Calu3 (cell line): Measurements from ENCODE around the gene FYN. TPM values are rescaled to one million over a fixed set of nuclear protein-coding genes. Genes with fewer than 3 reads are reported as not detected.

Experiments
- BruUV-seq: library from RNA; stranded (reverse); fragments of 400-500 nt; replicated peaks from 2 replicates; lab custom pipeline; 2021; lab: Mats Ljungman, UMichigan
- CTCF ChIA-PET: fragments of 300-600 bp; sonication (Branson Sonifier 250); formaldehyde crosslinking; loops from one replicate; lab custom pipeline; 2022; ENCODE audit warnings: antibody characterized with exemption; lab: Charles Lee
- DNase-seq: peaks from one replicate; pipeline ENCODE4 v3.0.0; 2022
- H3K27ac Mint-ChIP-seq: one replicate; pipeline ENCODE4 v1.8.0; 2022; ENCODE audit warnings: mixed read lengths; ENCODE audit not compliant: unreplicated experiment
- H3K27me3 Mint-ChIP-seq: one replicate; pipeline ENCODE4 v1.8.0; 2022; ENCODE audit warnings: mixed read lengths; ENCODE audit not compliant: unreplicated experiment
- H3K36me3 Mint-ChIP-seq: one replicate; pipeline ENCODE4 v1.8.0; 2022; ENCODE audit warnings: mild to moderate bottlenecking, moderate library complexity, mixed read lengths; ENCODE audit not compliant: insufficient read depth, unreplicated experiment
- H3K4me1 Mint-ChIP-seq: one replicate; pipeline ENCODE4 v1.8.0; 2022; ENCODE audit warnings: mild to moderate bottlenecking, low read depth, mixed read lengths; ENCODE audit not compliant: unreplicated experiment
- H3K4me3 Mint-ChIP-seq: one replicate; pipeline ENCODE4 v1.8.0; 2022; ENCODE audit warnings: mild to moderate bottlenecking, low read depth, moderate library complexity, mixed read lengths; ENCODE audit not compliant: unreplicated experiment
- H3K9me3 Mint-ChIP-seq: one replicate; pipeline ENCODE4 v1.8.0; 2022; ENCODE audit warnings: low read depth, mixed read lengths; ENCODE audit not compliant: unreplicated experiment
- intact Hi-C: fragments of 100-400 bp; cut with micrococcal nuclease; formaldehyde crosslinking; loops from one replicate; pipeline ENCODE4 v1.10.0; 2022; ENCODE audit not compliant: unreplicated experiment
- total RNA-seq: library from RNA; stranded (reverse); gene quantifications from 2 replicates; pipeline ENCODE4 v1.2.3, GENCODE V29; 2022
- TF ChIP-seq, protein P1 (sequence below): fragments of 200-600 bp; IDR thresholded peaks from one replicate; pipeline ENCODE4 v1.8.0; 2022; ENCODE audit warnings: antibody characterized with exemption; ENCODE audit not compliant: unreplicated experiment

FYN gene
- total RNA-seq, 1 experiment from 2014 or later: 61.0 TPM

DNA sequence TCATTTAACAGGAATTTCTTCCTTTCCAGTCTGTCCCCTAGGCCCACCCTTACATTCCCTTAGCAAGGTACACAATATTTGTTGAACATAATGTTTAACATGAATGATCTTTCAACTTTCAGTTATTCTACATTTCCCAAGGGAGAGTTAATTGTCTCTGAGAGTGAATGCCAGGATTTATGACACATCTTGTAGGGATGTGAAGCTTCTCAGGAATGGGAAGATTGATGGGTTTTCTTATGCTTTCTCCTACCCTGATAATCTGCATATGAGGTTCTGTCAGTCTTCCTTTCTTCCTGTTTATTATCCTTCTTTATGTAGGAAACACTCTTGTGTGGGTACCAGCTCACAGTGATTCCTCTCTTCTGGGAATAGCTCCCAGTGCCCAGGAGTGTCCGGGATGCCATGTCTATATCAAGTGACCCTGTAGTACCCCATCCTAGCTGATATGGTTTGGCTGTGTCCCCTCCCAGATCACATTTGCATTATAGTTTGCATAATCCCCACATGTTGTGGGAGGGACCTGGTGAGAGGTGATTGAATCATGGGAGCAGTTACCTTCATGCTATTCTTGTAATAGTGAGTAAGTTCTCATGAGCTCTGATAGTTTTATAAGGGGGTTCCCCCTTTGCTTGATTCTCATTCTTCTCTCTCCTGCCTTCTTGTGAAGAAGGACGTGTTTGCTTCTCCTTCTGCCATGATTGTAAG lies 7.1 kb upstream of the FYN start:
- H3K36me3 Mint-ChIP-seq: no peaks in the 10 kb centered on the region
- CTCF ChIA-PET: no interaction called here
- peaks cover 6% of the 10 kb centered on the region for H3K9me3 Mint-ChIP-seq
- H3K27me3 Mint-ChIP-seq: no peaks in the 10 kb centered on the region
- intact Hi-C loops: no loop called here
- DNase-seq: no peak
- no peaks in the 10 kb centered on the region for H3K4me1 Mint-ChIP-seq
- no peak overlapping the region for H3K27ac Mint-ChIP-seq
- TF ChIP-seq, protein P1, sequence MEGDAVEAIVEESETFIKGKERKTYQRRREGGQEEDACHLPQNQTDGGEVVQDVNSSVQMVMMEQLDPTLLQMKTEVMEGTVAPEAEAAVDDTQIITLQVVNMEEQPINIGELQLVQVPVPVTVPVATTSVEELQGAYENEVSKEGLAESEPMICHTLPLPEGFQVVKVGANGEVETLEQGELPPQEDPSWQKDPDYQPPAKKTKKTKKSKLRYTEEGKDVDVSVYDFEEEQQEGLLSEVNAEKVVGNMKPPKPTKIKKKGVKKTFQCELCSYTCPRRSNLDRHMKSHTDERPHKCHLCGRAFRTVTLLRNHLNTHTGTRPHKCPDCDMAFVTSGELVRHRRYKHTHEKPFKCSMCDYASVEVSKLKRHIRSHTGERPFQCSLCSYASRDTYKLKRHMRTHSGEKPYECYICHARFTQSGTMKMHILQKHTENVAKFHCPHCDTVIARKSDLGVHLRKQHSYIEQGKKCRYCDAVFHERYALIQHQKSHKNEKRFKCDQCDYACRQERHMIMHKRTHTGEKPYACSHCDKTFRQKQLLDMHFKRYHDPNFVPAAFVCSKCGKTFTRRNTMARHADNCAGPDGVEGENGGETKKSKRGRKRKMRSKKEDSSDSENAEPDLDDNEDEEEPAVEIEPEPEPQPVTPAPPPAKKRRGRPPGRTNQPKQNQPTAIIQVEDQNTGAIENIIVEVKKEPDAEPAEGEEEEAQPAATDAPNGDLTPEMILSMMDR: no peak
- no peak overlapping the region for H3K4me3 Mint-ChIP-seq
- BruUV-seq: no TSS peak

DNA sequence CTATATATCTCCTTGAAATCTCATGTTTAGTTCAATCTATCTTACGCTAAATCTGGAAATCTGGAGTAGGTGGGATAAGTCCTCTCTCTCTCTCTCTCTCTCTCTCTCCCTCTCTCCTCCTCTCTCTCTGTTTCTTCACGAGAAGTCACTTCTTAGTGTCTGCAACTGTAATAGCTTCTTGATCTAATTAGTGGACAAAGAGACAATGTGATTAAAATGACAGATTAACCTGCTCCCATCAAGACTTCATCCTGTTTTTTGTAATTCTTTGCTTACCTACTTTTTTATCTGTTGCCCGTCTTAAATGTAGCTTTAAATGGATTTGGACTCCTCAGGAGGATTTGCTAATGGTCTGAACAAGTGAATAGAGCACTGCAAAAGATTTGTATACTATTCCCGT lies 2.5 kb upstream of the FYN start:
- no peak overlapping the region for H3K27ac Mint-ChIP-seq
- peaks cover 5% of the 10 kb centered on the region for H3K9me3 Mint-ChIP-seq

DNA sequence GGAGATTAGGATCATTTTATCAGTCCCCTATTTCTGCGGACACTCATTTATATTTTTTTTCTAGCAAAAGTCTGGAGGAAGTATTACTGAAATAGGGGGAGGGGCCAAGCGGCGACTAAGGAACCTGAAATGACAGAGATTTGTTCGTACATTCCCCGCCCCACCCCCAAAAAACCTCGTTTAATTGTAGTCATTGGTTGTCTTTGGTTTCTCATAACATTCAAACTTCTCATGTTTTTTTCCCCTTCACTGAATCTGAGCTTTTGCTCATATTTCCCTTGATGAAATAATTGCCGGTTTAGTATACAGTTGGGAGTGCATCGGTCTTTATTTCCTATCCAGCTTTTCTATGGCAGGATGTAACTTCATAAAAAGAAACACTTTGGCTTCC lies 768 bp upstream of the FYN start:
- Mint-ChIP-seq H3K9me3 (no peaks in the 10 kb centered on the region), H3K27ac (no peak overlapping the region), H3K4me1 (peaks cover 10% of the 10 kb centered on the region), H3K27me3 (no peaks in the 10 kb centered on the region), H3K36me3 (peaks cover 33% of the 10 kb centered on the region), H3K4me3 (peak overlapping the region; percentile 82)
- DNase-seq: peak; percentile 15
- BruUV-seq: no TSS peak
- CTCF ChIA-PET: interaction anchor here (0.6 kb wide), 1 partner anchor 34 kb away, joined by 4 read pairs; no protein-coding TSS in a partner anchor
- TF ChIP-seq, protein P1: no peak
- intact Hi-C loops: loop anchor here (5.0 kb wide), 1 partner anchor 107 kb away; no protein-coding TSS in a partner anchor

More for the DNA sequence above, 2.5 kb upstream of the FYN start:
- BruUV-seq: no TSS peak
- no peak overlapping the region for H3K4me3 Mint-ChIP-seq
- H3K27me3 Mint-ChIP-seq: no peaks in the 10 kb centered on the region
- TF ChIP-seq, protein P1: no peak
- CTCF ChIA-PET: no interaction called here
- no peak for DNase-seq
- H3K36me3 Mint-ChIP-seq: peaks cover 33% of the 10 kb centered on the region
- intact Hi-C loops: no loop called here
- peaks cover 1% of the 10 kb centered on the region for H3K4me1 Mint-ChIP-seq

DNA sequence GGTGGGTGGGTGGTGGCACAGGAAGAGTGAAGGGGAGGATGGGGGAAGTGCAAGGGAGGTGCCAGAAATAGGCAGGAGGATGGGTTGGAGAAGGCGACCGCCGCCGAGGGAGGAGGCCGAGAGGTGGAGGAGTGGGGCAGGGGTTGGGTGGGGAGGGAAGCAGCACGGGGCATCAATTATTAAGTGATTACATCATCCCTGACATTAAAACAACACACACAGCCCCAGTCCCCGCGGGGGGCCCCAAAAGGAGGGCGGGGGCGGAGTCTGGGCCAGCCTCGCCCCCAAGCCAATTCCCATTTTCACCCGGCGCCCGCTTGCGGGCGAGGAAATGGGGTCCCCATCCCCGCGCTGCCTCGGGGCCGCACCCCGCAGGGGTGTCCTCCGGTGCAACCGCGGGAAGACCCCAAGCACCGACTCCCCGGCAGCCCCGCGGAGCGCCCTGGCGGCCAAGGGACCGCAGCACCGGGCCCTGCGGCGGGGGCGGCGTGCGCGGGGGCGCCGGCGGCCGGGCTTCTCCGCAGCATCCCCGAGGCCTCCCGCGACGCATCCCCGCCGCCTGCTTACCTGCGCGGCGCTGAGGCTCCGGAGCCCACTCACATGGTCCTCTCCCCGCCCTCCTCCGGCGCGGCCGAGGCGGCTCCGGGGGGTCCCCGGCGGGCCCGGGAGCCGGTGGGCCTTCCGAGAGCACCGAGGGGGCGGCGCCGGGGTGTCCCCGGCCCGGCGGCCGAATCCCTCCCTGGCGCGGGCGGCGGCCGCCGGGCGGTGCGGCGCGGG lies 663 bp downstream of the FYN start:
- peaks cover 5% of the 10 kb centered on the region for H3K9me3 Mint-ChIP-seq
- no TSS peak for BruUV-seq
- peak overlapping the region; percentile 84 for H3K4me3 Mint-ChIP-seq
- peak overlapping the region; percentile 72 for H3K27ac Mint-ChIP-seq
- peaks cover 33% of the 10 kb centered on the region for H3K36me3 Mint-ChIP-seq
- no peaks in the 10 kb centered on the region for H3K27me3 Mint-ChIP-seq
- peaks cover 10% of the 10 kb centered on the region for H3K4me1 Mint-ChIP-seq
- CTCF ChIA-PET: interaction anchor here (0.9 kb wide), 2 partner anchors 95 to 112 kb away, joined by 3 read pairs; no protein-coding TSS in a partner anchor
- intact Hi-C loops: loop anchor here (5.0 kb wide), 1 partner anchor 105 kb away; no protein-coding TSS in a partner anchor
- TF ChIP-seq, protein P1: no peak
- peak; percentile 29 for DNase-seq
